HG03565 (cell line): ENCODE results near the gene NDP.

Experiments used
- ATAC-seq: cut with Tn5 transposase; IDR thresholded peaks from one replicate; pipeline ENCODE4 v1.9.1; 2021; ENCODE audit warnings: mild to moderate bottlenecking, moderate library complexity; ENCODE audit not compliant: unreplicated experiment

The NDP gene, protein sequence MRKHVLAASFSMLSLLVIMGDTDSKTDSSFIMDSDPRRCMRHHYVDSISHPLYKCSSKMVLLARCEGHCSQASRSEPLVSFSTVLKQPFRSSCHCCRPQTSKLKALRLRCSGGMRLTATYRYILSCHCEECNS

DNA sequence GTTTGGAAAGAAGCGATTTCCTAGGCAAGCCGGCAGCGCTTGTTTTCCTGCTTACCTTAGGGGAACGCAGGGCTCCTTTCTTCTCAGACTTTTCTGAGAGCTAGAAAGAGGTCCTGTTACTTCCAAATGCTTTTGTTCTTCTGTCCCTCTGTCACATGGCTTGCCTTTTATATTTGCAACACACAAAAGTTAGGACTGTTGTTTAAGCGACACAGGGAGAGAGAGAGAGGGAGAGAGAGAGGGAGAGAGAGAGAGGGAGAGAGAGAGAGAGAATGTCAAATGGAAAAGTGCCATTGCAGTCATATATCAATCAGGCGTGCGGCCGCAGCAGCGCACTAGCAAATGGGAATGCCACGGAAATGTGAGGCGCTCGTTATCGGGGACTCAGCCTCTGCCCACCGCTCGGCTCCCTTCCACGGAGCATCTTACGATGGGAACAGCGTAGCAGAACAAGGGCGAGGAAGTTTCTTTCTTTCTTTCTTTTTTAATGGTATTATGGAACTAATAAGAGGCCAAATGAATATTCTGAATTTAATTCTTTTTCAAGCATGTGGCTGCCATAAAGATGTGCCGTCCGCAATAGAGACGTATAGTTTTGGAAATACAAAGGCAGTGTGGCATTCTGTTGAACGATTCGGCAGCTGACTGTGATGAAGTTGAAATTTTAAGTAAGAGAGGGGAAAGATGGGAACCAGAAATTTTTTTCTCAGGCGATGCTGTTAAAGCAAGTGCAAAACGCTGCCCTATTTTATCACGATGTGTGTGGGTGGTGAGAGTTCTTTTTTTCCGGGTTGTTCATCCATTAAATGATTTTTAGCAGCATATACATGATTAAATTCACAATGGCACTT, at the start of gene NDP:
TSS of gene NDP (minus strand) at position 142 of the 851 bp plus-strand sequence. CDS start 14,745 bp downstream, outside the sequence.
- no peak for ATAC-seq

DNA sequence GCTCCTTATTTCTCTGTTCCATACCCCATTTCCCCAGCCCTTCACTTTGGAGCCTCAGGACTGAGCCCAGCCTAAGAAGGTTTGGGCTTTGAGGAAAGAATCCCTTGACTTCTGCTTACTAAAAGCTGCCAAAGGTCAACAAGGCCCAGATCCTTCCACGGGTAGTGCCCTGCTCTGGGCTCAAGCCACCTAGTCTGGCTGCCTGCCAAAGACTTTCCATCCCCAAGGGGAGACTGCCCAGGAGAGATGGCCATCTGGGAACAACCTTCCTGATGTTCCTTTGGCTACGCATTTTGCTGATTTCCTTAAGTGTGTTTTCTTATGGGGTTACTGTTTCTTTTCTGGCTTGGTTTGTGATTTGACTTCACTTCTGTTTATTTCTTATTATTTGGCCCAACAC, 49.8 kb upstream of the NDP start:
- ATAC-seq: no peak

DNA sequence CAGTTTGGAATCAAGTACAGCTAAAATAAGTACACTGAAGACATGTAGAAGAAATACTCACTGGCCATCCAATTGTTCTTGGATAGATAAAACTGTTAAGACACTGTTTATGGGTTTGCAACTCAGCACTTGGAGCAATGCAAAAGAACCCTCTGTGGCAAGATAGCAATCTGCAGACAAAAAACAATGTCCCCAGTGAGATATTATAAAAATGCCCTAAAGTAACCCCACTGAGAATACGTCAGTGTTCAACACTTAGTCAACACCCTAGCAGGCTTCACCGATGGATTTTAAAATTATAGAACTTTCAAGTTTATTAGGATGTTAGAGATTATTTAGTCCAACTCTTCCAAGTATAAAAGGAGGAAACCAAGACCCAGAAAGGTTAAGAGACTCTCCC, 47.5 kb upstream of the NDP start:
- no peak for ATAC-seq

DNA sequence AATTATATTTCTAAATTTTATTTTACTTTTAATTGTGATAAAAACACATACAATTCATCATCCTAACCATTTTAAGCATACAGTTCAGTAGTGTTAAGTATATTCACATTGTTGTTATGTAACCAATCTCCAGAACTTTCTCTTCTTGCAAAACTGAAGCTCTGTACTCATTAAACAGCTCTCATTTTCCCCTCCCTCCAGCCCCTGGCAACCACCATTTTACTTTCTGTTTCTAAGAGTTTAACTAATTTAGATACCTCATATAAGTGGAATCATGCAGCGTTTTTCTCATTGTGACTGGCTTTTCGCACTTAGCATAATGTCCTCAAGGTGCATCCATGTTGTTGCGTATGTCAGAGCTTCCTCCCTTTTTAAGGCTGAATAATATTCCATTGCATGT, 46.7 kb upstream of the NDP start:
- no peak for ATAC-seq

DNA sequence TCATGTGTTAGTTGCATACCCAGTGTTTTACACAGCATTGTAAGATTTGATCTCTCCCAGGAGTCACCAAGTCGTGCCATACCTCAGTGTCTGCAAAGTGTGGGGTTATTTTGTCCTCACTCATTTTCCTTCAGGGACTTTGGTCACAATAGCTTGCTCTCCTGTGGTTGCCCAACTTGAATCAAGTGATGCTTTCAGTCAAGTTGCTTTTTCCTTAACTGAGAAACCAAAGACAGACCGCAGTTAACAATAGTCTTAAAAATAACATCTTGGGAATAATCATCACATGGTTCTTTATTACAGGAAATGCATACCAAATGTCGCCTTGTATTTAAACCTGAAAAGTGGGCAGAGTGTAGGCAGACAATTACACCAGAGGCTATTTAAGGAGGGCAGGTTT, 44.5 kb upstream of the NDP start:
- no peak for ATAC-seq

DNA sequence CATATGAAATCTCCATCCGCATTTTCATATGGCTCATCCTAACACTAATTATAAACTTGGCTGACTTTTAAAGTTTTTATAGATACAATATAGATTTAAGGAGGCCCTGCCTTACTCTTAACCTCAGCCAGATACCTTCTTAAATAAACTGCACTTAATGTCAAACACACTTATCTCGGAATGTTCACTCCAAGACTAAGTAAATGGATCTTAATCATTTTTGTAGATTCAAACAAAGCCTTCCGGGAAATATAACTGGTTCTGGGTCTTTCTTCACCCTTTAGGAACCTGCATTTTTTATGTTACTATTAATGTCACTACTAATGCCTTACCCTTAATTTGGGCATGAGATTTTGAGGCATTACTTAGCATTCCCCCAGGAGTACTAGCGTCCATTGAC, 43.7 kb upstream of the NDP start:
- ATAC-seq: no peak

DNA sequence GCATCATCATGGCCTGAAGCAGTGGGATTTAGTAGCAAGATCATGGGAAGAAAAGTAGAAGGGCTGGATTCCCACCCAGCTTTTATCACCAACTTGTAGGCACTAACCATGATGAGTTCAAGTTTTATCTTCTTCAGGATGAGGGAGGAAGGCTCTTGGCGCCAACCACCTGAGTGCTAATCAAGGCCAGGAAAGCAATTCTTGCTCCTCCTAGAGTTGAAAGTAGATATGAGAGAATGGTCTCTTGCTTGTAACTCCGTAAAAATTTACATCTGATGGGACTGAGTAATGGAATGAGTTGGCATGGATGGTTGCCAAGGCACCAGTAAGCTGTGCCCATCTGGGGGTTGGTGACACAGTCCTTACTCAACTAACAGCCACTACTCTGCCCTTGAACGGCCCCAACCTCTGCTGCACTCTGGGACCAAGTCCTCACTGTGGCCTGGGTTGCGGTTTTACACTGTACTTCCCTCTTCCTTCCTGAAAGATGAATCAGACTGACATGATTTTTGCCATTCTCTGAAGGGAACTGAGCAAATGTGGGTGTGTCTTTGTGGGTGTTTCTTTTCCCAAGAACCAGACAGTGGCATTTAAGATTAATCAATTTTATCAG, 39.4 kb upstream of the NDP start:
- ATAC-seq: no peak

DNA sequence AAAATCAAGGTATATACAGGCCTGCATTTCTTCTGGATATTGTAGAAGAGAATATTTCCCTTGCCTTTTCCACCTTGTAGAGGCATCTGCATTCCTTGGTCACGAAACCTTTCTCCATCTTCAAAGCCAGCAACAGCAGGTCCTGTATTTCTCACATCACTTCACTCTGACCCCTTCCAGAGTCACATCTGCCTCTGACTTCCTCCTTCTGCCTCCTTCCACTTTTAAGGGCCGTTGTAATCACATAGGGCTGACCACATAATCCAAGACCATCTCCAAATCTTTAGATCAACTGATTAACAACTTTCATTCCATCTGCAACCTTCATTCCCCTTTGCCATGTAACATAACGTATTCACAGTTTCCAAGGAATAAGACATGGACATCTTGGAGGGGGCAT, 38.3 kb upstream of the NDP start:
- no peak for ATAC-seq

DNA sequence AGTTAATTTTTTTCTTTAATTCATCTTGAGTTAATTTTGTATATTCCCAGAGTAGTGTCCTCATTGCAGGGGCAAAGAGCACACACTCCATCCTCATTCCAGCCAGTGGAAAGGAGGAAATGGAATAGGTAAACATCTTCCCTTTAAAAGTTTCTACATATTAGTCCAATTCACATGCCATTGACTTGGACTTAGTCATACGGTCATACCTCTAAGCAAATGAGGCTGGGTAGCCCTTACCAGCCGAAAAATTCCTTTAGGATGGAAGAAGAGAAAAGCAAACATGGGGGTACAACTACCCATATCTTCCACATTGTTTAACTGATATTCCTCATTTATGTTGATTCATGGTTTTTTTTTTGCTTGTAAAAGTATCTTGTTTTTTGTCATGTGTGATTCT, 37.4 kb upstream of the NDP start:
- no peak for ATAC-seq

DNA sequence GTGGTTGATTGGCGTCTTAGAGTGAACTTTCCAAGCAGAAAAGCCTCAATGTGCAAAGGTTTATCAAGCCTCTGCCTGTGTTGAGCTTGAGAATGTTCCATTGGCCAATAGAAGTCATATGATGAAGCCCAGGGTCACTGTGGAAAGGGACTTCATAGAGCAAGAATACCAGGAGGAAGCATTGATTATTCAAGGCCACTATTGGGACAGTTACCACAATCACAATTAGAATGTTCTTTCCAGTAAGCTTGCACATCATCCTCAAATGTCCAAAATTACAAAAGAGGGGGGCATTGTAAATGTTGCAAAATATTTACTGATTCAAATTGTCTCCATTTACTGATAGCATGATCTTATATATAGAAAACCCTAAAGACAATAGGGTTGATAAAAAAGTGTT, 32.9 kb upstream of the NDP start:
- ATAC-seq: no peak

DNA sequence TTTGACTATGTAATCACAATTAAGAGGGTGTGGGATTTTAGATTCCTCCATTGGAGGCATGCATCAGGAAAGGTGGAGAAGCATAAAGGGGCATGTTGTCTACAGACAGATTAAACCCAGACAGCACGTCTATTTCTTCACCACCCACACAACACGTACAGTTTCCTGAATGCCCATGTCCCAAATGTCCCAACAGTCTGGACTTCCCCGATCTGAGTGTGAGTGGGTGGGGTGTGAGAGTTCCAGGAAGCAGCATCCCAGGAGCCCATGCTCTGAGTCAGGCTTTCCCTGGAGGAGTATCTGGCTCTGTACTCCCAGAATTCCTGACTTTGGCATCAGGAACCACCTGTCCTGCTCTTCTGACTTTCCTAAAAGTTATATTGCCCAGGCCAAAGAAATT, 30.8 kb upstream of the NDP start:
- ATAC-seq: no peak

DNA sequence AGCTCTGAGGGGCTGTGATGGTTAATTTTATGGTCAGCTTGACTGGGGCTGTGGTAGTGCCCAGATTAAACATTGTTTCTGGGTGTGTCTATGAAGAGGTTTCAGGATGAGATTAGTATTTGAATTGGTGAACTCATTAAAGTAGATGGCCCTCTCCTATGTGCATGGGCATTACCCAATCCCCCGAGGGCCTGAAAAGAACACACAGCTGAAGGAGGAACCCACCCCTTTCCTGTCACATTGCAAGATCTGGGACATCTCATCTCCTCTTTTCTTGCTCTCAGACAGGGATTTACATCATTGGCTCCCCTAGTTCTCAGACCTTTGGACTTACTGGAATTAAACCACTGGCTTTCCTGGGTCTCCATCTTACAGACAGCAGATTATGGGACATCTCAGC, 29.4 kb upstream of the NDP start:
- ATAC-seq: no peak

DNA sequence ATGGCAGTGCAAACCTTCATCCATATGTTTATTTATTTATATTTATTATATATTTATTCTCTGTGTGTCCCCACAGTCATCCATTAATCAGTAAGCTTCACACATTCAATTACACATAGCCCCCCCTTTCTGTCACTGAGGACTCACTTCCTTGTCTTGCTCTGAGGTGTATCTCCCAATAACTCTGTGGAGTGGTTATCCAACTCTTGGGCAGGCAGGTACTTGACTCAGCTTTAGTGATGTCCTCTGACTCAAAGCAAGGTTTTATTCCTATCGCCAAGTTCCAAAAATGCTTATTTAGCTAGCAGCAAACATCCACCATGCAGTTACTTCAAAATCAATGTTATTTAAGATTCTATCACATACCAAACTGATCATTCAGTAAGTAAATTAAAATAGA, 25.2 kb upstream of the NDP start:
- ATAC-seq: no peak

DNA sequence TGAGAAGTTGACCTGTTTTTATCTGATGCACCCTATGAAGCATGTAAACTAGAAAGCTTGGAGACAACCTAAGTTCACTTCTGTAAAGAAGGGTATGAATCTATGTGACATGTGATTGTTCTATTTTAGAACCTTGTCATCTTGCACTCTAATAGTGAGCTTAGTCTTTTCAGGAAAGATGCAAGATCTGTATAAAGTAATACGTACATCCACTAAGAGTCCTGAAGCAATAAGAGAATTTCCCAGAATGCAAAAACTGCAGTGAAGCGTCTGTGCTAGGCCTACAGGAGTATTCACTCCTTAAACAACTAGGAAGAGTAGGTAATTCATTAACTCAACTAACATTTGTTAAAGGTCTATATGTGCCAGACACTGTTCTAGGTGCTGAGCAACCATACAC, 23.3 kb upstream of the NDP start:
- ATAC-seq: no peak

DNA sequence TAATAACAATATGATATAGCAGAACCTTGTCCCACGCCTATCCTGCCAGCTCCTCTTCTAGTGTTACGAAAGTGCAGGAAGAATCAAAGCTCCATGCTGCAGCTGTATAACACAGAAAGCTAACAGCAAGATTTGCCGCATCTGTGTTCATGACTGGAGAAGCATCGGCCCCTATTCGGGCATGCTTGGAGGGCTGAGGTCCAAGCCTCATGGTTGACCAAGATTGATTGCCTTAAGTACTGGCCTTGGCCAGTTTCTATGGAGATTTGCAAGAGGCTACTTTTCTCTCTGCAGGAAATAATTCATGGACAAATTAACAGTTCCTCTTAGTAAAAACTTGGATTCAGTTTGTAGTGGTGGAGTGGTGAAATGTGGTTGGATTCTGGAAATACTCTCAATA, 12.9 kb upstream of the NDP start:
- no peak for ATAC-seq

DNA sequence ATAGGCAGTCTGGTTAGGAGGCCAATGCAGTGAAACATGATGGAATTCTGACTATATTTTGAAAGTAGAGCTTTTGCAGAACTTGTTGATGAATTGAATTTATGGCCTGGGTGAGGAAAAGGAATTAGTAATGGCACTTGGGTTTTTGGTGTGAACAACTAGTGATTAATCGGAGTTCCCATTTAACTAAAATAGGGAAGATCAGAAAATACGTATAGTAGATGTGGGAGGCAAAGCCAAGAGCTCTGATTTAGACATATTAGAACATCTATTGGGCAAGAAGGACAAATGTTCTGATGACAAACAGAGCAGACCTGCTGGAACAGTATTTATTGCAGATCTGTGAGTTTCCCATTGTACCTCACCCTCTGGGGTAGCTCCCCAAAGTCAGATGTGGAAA, 12.3 kb upstream of the NDP start:
- no peak for ATAC-seq

DNA sequence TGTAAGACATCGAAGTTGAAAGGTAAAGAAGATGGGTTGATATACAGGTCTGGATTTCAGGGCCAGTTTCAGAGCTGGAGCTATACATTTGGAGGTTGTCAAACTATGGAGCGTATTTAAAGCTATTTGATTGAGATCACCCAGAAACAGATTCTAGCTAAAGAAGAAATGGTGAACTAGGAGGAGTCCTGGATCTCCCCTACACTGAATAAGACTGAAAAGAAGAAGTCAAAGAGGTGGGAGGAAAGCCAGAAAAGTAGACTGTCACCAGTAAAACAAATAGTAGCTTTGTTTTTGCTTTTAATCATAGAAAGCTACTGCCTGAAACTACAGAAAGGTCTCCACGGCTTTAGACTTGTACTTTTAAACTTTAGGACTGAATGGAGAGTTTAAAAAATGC, 5.0 kb upstream of the NDP start:
- ATAC-seq: no peak

DNA sequence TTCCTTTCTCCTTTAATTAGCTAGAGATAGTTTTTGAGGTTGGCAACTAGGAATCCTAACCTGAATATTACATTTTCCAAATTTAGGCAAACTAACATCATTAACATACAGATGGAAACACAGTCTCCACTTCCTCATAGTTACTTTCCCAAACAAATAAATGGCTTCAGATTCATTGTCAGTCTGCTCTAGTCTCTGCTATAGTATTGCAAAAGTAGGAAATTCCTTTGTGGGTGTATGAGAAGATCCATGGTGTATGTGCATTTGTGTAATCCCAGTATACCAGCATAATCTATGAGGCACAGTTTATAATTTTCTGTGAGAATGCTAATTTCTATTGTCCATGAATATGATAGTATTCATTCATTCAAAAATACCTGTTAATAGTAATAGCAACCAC, 3.0 kb upstream of the NDP start:
- no peak for ATAC-seq

DNA sequence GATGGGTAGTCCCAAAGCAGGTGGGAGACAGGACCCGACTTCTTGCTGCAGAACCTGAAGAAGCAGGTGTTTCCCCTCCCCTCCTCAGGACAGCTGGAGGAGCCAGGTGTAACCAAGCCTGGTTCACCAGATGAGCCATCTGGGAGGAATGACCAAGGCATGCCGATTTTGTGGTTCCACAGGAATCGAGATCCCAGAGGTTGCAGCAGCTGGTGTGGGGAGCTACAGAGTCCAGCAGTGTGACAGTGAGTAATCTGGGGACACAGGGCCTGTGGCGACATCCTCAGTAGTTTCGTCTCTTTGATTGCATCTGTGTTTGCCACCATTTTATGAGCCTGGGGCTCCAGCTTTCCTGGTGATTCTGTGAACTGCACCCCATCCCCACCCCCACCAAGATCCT, 2.6 kb upstream of the NDP start:
- ATAC-seq: no peak

DNA sequence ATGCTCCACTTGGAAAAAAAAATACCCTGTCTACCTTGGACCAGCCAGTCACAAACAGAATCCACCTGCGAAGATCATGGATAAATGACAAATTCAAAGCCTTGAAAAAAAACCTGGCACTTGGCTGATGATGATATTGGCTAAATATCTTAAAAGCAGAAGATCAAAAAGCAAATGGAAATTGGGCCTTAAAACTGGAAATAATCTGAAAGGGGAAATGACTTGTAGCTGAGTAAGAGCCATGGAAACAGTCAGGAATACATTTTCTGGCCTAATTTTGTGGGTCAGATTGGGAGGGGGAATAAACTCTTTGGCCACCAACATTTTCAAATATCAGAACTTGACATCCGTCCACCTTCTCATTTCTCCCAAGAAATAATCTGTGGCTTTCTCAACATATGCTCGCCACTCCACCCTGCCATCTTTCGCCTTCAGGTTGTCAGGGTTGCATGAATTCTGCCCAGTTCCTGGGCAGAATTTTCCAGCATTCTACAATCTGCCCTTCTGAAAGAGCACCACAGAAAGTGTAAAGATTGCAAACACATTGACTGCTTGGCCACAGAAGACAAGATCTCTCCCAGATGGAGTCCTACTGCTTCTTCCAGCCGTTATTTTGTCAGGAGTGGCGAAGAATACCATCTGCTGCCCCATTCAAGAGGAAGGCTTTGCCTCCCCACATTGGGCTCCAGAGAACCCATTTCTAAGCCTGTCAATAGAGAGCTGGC, 1.7 kb upstream of the NDP start:
- ATAC-seq: no peak

DNA sequence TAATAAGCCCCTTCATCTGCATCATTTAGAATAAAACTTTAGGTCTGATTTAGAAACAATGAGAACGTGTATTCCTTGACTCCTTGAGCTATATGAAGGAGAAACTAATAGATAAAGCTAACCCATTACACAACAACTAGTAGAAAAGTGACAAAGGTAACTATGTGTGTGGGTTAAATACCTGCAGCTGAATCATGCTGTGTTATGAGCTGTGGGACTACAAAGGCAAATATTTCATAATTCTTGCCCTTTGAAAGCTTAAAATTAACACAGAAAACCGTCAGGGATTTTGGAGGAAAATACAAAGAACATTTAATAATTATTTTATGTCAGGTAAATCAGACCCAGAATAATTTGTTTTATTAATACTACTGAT, 898 bp upstream of the NDP start:
- ATAC-seq: no peak
